SU-DHL-6 (cell line): ENCODE data around the gene FOXK1.

Experiments
- CTCF ChIP-seq: fragments of 200-600 bp; sonication (generic); IDR thresholded peaks from one replicate; pipeline ENCODE4 v1.5.1; 2017; ENCODE audit warnings: antibody characterized with exemption, mild to moderate bottlenecking, low read length, moderate library complexity; ENCODE audit not compliant: insufficient read depth, poor library complexity, severe bottlenecking
- EZH2phosphoT487 ChIP-seq: fragments of 200-600 bp; sonication (generic), shearing (Covaris generic); conservative IDR thresholded peaks from 2 replicates; pipeline ENCODE4 v1.6.1; 2018; ENCODE audit warnings: mild to moderate bottlenecking, antibody characterized with exemption, low read length, moderate library complexity, mixed read lengths

- no peak for TF ChIP-seq CTCF
- no peak for TF ChIP-seq EZH2phosphoT487
These were observed 123.8 kb downstream of the FOXK1 start for GRCh38 chr7:4805984-4806300.
